Measurements from ENCODE around the gene CLCN3. TPM values are rescaled to one million over a fixed set of nuclear protein-coding genes. Genes with fewer than 3 reads are reported as not detected.
"Not testable (repeated sequence)": the region's sequence is repeated elsewhere in the genome, so short reads cannot be mapped to it uniquely, and the experiment has no call there.

Gene CLCN3
- total RNA-seq, 2 donors from 2014 or later: 137 to 148 TPM

- Histone ChIP-seq H3K4me3 (no peak overlapping the region), H3K36me3 (no peaks in the 10 kb centered on the region), H3K9me3 (no peaks in the 10 kb centered on the region), H3K27ac (no peak overlapping the region), H3K9ac (ENCODE audit: low read depth in 2 of 2, low read length in 2 of 2) (no peak overlapping the region), H3K4me1 (no peaks in the 10 kb centered on the region), H3K27me3 (no peaks in the 10 kb centered on the region)
- no peak for DNase-seq
- no peak for TF ChIP-seq CTCF (IDR thresholded peaks at IDR 0.05)
- intact Hi-C loops (cut with DNase I): no loop called here
These were observed 110.2 kb downstream of the CLCN3 start for GRCh38 chr4:169730564-169730963.

- H3K9me3 ChIP-seq; intact Hi-C loops (cut with DNase I); H3K27ac ChIP-seq; H3K9ac ChIP-seq (ENCODE audit: low read depth in 2 of 2, low read length in 2 of 2); DNase-seq; H3K4me3 ChIP-seq; H3K36me3 ChIP-seq; H3K27me3 ChIP-seq; H3K4me1 ChIP-seq: not testable (repeated sequence)
These were observed 118.2 kb downstream of the CLCN3 start for GRCh38 chr4:169738604-169739003.

GRCh38 chr4:169741569-169741968 lies 121.2 kb downstream of the CLCN3 start:
- intact Hi-C loops (cut with DNase I): no loop called here
- DNase-seq: no peak
- no peak for TF ChIP-seq CTCF (IDR thresholded peaks at IDR 0.05)
- Histone ChIP-seq H3K4me3 (no peak overlapping the region), H3K36me3 (peaks cover 4% of the 10 kb centered on the region), H3K9me3 (no peaks in the 10 kb centered on the region), H3K27me3 (no peaks in the 10 kb centered on the region), H3K27ac (no peak overlapping the region), H3K9ac (ENCODE audit: low read depth in 2 of 2, low read length in 2 of 2) (no peak overlapping the region), H3K4me1 (no peaks in the 10 kb centered on the region)

GRCh38 chr4:169744601-169745000 lies 124.2 kb downstream of the CLCN3 start:
- no peak for TF ChIP-seq CTCF (IDR thresholded peaks at IDR 0.05)
- no peaks in the 10 kb centered on the region for H3K4me1 ChIP-seq
- no peak overlapping the region for H3K4me3 ChIP-seq
- intact Hi-C loops (cut with DNase I): no loop called here
- peaks cover 4% of the 10 kb centered on the region for H3K36me3 ChIP-seq
- no peak for DNase-seq
- H3K9me3 ChIP-seq: no peaks in the 10 kb centered on the region
- H3K9ac ChIP-seq (ENCODE audit: low read depth in 2 of 2, low read length in 2 of 2): no peak overlapping the region
- H3K27ac ChIP-seq: no peak overlapping the region
- H3K27me3 ChIP-seq: no peaks in the 10 kb centered on the region

- Histone ChIP-seq H3K9me3 (no peaks in the 10 kb centered on the region), H3K27ac (no peak overlapping the region), H3K36me3 (peaks cover 4% of the 10 kb centered on the region), H3K27me3 (no peaks in the 10 kb centered on the region), H3K4me3 (no peak overlapping the region), H3K9ac (ENCODE audit: low read depth in 2 of 2, low read length in 2 of 2) (no peak overlapping the region), H3K4me1 (no peaks in the 10 kb centered on the region)
- TF ChIP-seq CTCF (IDR thresholded peaks at IDR 0.05): no peak
- no peak for DNase-seq
- intact Hi-C loops (cut with DNase I): no loop called here
These were observed 124.9 kb downstream of the CLCN3 start for GRCh38 chr4:169745291-169745690.

GRCh38 chr4:169756971-169757574 lies 136.7 kb downstream of the CLCN3 start:
- Histone ChIP-seq H3K36me3 (no peaks in the 10 kb centered on the region), H3K9ac (ENCODE audit: low read depth in 2 of 2, low read length in 2 of 2) (peak overlapping the region; percentile 82 to 84), H3K4me3 (peak overlapping the region; percentile 66), H3K9me3 (no peaks in the 10 kb centered on the region), H3K27me3 (no peaks in the 10 kb centered on the region), H3K27ac (peak overlapping the region; percentile 66), H3K4me1 (peaks cover 8% of the 10 kb centered on the region)
- DNase-seq: no peak
- no peak for TF ChIP-seq CTCF (IDR thresholded peaks at IDR 0.05)
- intact Hi-C loops (cut with DNase I): loop anchor here (10.0 kb wide), 1 partner anchor 142 kb away; the partner anchor contains the start of gene NEK1
